ENCODE data around the gene KLHDC3. TPM values are rescaled to one million over a fixed set of nuclear protein-coding genes. Genes with fewer than 3 reads are reported as not detected.

KLHDC3 gene
- total and polyA plus RNA-seq, 9 of the 15 experiments (the other 6 are each of a cell fraction or from before 2014, with no cell fraction given), result 4.5 to 171 (median 107) TPM

DNA sequence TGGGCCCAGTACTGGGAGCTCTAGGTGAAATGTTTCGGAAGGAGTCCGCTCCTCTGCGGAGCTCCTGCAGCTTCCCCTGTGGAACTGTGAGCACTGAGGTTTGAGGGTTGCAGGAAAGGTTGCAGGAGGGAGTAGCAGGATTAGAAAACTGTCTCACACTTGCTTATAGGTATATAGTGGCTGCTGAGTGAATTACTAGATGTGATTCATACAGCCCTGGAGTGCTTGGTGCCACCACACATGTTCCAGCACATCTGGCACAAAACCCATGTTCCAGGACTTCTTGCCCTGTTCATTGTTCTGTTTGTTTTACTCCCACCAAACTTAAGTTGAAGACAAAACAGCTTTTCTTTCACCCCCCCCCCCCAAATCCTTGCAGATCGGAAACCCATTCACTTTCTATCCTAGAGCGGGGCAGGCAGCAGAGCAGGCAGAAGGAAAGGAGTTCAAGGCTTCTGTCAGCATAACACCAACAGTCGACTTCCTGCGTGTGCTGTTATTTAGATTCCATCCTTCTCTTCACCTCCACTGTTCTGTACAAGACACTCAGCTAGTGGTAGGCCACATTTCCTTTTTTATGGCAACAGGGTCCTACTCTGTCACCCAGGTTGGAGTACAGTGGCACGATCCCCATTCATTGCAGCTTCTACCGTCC is 34.4 kb upstream of the KLHDC3 start (continued):
- TF ChIP-seq, protein P1, sequence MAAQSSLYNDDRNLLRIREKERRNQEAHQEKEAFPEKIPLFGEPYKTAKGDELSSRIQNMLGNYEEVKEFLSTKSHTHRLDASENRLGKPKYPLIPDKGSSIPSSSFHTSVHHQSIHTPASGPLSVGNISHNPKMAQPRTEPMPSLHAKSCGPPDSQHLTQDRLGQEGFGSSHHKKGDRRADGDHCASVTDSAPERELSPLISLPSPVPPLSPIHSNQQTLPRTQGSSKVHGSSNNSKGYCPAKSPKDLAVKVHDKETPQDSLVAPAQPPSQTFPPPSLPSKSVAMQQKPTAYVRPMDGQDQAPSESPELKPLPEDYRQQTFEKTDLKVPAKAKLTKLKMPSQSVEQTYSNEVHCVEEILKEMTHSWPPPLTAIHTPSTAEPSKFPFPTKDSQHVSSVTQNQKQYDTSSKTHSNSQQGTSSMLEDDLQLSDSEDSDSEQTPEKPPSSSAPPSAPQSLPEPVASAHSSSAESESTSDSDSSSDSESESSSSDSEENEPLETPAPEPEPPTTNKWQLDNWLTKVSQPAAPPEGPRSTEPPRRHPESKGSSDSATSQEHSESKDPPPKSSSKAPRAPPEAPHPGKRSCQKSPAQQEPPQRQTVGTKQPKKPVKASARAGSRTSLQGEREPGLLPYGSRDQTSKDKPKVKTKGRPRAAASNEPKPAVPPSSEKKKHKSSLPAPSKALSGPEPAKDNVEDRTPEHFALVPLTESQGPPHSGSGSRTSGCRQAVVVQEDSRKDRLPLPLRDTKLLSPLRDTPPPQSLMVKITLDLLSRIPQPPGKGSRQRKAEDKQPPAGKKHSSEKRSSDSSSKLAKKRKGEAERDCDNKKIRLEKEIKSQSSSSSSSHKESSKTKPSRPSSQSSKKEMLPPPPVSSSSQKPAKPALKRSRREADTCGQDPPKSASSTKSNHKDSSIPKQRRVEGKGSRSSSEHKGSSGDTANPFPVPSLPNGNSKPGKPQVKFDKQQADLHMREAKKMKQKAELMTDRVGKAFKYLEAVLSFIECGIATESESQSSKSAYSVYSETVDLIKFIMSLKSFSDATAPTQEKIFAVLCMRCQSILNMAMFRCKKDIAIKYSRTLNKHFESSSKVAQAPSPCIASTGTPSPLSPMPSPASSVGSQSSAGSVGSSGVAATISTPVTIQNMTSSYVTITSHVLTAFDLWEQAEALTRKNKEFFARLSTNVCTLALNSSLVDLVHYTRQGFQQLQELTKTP (IDR thresholded peaks at IDR 0.05; ENCODE audit: low read depth in 1 of 2, partially characterized antibody in 2 of 2), result peak in 1 of 2 experiments; percentile 19
- TF ChIP-seq MAFG (tag; conservative IDR thresholded peaks at IDR 0.05), result 0 out of 2 replicates have a peak, but pooled peaks have one; percentile 1
- no peak for TF ChIP-seq U2AF2 (optimal IDR thresholded peaks at IDR 0.05; ENCODE audit: low read depth, low read length)
- 0 out of 2 replicates have a peak, but pooled peaks have one; percentile 5 for TF ChIP-seq NFRKB (IDR thresholded peaks at IDR 0.05; ENCODE audit: low read depth)
- TF ChIP-seq ILK (tag; IDR thresholded peaks at IDR 0.05; ENCODE audit: borderline replicate concordance, low read depth), result no peak
- no peak for TF ChIP-seq KAT8 (IDR thresholded peaks at IDR 0.05; ENCODE audit: low read depth)
- TF ChIP-seq, protein P2, sequence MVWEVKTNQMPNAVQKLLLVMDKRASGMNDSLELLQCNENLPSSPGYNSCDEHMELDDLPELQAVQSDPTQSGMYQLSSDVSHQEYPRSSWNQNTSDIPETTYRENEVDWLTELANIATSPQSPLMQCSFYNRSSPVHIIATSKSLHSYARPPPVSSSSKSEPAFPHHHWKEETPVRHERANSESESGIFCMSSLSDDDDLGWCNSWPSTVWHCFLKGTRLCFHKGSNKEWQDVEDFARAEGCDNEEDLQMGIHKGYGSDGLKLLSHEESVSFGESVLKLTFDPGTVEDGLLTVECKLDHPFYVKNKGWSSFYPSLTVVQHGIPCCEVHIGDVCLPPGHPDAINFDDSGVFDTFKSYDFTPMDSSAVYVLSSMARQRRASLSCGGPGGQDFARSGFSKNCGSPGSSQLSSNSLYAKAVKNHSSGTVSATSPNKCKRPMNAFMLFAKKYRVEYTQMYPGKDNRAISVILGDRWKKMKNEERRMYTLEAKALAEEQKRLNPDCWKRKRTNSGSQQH (CRISPR knock-in tag; IDR thresholded peaks at IDR 0.05), result no peak
- no peak for TF ChIP-seq ZNF174 (CRISPR knock-in tag; IDR thresholded peaks at IDR 0.05)
- 0 out of 2 replicates have a peak, but pooled peaks have one; percentile 18 for TF ChIP-seq FOXP1 (CRISPR knock-in tag; IDR thresholded peaks at IDR 0.05)
- no peak for TF ChIP-seq JUN (IDR thresholded peaks at IDR 0.05; ENCODE audit: borderline replicate concordance, low read depth, low read length)
- peak; percentile 42; the same call in 1 of the 2 replicates for TF ChIP-seq JUN (CRISPR knock-in tag; IDR thresholded peaks at IDR 0.05; ENCODE audit: borderline replicate concordance)
- TF ChIP-seq L3MBTL2 (IDR thresholded peaks at IDR 0.05), result peak; percentile 6; the same call in 1 of the 2 replicates
- TF ChIP-seq MECOM (CRISPR knock-in tag; IDR thresholded peaks at IDR 0.05), result no peak
- TF ChIP-seq, protein P3, sequence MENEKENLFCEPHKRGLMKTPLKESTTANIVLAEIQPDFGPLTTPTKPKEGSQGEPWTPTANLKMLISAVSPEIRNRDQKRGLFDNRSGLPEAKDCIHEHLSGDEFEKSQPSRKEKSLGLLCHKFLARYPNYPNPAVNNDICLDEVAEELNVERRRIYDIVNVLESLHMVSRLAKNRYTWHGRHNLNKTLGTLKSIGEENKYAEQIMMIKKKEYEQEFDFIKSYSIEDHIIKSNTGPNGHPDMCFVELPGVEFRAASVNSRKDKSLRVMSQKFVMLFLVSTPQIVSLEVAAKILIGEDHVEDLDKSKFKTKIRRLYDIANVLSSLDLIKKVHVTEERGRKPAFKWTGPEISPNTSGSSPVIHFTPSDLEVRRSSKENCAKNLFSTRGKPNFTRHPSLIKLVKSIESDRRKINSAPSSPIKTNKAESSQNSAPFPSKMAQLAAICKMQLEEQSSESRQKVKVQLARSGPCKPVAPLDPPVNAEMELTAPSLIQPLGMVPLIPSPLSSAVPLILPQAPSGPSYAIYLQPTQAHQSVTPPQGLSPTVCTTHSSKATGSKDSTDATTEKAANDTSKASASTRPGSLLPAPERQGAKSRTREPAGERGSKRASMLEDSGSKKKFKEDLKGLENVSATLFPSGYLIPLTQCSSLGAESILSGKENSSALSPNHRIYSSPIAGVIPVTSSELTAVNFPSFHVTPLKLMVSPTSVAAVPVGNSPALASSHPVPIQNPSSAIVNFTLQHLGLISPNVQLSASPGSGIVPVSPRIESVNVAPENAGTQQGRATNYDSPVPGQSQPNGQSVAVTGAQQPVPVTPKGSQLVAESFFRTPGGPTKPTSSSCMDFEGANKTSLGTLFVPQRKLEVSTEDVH (IDR thresholded peaks at IDR 0.05; ENCODE audit: low read depth, partially characterized antibody), result no peak
- TF ChIP-seq, protein P4, sequence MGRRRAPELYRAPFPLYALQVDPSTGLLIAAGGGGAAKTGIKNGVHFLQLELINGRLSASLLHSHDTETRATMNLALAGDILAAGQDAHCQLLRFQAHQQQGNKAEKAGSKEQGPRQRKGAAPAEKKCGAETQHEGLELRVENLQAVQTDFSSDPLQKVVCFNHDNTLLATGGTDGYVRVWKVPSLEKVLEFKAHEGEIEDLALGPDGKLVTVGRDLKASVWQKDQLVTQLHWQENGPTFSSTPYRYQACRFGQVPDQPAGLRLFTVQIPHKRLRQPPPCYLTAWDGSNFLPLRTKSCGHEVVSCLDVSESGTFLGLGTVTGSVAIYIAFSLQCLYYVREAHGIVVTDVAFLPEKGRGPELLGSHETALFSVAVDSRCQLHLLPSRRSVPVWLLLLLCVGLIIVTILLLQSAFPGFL (CRISPR knock-in tag; IDR thresholded peaks at IDR 0.05), result peak; percentile 69; the same call in 1 of the 2 replicates
- TF ChIP-seq, protein P5, sequence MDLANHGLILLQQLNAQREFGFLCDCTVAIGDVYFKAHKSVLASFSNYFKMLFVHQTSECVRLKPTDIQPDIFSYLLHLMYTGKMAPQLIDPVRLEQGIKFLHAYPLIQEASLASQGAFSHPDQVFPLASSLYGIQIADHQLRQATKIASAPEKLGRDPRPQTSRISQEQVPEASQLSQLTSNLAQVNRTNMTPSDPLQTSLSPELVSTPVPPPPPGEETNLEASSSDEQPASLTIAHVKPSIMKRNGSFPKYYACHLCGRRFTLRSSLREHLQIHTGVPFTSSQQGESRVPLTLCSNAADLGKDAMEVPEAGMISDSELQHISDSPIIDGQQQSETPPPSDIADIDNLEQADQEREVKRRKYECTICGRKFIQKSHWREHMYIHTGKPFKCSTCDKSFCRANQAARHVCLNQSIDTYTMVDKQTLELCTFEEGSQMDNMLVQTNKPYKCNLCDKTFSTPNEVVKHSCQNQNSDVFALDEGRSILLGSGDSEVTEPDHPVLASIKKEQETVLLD (IDR thresholded peaks at IDR 0.05), result no peak
- TF ChIP-seq DIDO1 (tag; IDR thresholded peaks at IDR 0.05; ENCODE audit: low read depth), result no peak
